T-helper 1 cell treated with Interleukin-12 subunit alpha and Interleukin-12 subunit beta and Interleukin-4 antibody, amounts not matched to agents 30 ng/mL and 1 ng/mL, for 36 hours (primary cell): ENCODE measurements around the gene NFIA. TPM values are rescaled to one million over a fixed set of nuclear protein-coding genes. Genes with fewer than 3 reads are reported as not detected.

Source experiments
- intact Hi-C: fragments of 100-400 bp; cut with micrococcal nuclease; formaldehyde crosslinking; loops from one replicate; pipeline ENCODE4 v1.15.1; 2024
- total RNA-seq: library from RNA; stranded (reverse); gene quantifications from 2 replicates; pipeline ENCODE4 v1.2.3, GENCODE V29; 2022

NFIA gene
- total RNA-seq, 1 donor from 2014 or later: 0.66 TPM

GRCh38 chr1:61175976-61176375 lies 93.6 kb downstream of the NFIA start:
- intact Hi-C loops: no loop called here

DNA sequence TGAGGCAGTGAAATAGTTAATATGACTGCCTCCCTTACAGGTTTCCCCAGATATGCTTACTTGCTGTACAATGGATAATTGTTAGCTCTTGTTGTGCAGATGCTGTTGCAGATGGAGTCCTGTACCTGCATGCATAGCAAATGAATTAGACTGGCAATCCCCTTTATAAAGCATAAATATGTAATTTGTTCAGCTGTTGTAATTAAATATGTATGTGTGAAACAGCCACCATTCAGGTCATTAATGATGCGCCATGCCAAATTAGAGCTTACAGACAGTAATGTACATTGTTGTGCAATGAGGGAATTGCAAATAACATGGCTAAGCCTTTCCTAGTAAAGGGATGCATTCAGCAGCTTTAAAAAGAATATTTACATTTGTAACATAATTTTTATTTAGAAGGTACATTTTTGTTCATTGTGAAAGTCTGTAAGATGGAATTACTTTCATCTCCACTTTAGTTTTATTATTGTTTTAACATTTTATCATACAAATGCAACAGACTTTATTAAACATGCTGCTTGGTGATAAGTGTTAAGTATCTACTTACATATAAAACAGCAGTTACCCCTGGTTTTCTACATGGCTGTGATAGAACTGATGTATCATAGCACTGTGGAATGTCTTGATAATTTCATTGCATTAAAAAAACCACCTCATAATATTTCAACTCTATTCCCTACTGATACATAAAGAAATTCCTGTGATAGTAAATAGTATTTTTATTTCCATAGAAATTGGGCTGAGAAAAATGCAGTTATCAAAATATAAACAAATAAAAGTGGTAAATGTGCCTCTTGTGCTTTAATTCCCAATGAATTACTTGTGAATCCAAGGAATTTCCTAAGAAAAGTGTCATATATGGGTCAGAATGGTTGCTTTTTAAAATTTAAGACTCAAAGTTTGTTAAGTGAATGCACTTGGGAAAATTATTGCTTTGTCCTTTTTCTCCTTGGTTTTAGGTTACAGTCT lies 99.0 kb downstream of the NFIA start:
- intact Hi-C loops: no loop called here

DNA sequence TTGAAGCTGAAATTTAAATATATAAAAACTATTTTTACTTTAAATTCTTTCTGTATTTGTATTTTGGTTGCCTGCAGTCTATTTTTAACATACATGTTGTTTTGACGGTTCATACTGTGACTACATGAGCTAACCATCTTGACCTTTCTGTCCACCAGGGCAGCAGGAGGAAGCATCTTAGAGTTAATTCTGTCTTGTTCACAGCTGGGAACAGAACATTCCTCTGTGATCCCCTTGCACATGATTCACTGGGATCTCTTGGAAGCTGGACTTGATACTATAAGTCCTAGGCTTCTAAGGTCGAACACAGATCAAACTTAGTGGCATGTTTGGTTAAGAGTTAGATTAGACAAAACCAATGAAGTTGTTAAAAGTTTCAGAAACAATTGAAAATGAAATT lies 99.7 kb downstream of the NFIA start:
- intact Hi-C loops: no loop called here

DNA sequence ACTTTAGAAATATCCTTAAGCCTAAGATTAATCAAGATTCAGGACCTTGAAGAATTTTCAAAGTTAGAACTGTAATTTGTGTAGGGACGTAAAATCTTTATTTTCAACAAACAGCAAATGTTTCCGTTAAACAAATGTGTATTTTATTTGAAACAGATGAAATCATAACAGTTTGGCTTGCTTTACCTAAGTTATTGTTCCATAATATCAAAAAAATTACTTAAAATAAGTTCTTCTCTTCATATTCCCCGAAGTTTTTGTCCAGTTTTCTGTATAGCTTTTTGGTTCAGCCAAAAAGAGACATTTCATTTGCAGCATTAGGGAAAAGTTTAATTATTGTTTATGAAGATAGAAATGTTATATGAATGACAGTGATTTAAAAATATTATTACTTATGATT lies 100.1 kb downstream of the NFIA start:
- intact Hi-C loops: no loop called here

DNA sequence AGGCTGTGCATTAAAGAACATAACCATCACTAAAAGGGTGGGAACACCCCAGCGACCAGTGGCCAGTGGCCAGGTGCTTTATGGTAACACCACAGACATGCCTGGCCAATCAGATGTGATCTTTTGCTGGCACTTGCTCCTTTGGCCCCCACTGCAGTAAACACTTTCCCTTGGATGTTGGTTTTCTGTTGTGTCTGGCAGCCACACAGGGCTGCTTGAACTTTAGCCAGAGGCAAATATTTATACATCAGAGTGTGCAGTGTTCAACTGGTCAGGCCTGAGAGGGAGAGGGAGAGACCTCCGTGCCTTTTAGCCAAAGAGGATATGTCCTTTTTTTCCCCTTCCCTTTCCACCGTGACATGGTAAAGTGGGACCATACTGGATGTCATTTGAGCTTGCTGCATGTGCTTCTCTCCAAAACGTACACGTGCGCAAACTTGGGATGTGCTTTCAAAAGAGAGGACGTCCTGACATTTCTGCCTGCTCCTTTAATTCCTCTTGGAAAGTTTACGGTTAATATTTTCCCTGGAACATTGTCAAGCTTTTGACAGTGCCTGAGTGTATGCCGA lies 101.2 kb downstream of the NFIA start:
- intact Hi-C loops: no loop called here

DNA sequence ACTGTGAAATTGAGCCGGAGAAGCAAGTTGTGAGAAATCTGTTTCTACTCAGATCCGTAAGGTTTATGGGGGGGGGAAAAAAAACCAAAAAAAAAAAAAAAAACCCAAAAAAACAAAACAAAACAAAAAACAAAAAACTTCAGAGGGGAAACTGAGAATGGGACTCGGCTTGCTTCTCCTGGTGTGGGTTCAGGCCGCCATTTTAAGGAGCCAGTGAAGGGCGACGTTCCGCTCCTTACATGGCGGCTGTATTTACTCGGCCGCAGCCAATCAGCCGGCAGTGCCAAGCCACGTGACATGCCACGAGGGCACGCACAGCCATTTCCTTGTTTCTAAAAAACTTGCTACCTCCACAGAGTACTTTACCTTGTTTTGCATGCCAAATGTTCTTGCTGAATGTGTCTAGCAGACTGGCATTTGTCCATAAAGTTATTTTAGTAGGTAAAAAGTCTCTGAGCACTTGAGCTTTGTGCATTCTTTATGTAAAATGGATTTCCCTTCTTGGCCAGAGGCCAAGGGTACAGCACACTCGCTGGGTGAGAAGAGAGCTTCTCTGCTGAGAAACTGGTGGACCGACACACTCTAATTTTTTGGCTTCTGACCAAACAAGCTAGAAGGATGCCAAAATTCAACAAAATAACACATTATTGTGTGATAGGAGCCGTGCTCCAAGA lies 101.8 kb downstream of the NFIA start:
- intact Hi-C loops: no loop called here

- intact Hi-C loops: no loop called here
These were observed 102.3 kb downstream of the NFIA start for GRCh38 chr1:61184714-61185106.

DNA sequence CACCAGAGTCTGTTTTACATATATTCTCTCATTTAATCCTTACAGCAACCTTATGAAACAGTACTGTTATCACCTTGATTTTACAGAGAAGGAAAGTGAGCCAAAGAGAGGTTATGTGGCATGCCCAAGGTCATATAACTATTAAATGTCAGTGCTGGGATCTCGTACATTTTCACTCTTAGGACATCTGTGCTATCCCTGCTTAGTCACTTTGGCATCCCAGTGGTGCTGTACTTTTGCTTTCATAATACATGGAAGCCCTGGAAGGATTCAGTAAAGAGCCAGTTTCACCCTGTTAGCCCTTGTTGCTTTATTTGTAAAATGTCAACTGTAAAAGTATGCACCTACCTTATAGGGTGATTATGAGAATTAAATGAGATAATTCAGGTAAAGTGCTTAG lies 104.4 kb downstream of the NFIA start:
- intact Hi-C loops: no loop called here

- intact Hi-C loops: no loop called here
These were observed 105.2 kb downstream of the NFIA start for GRCh38 chr1:61187352-61188086.

- intact Hi-C loops: loop anchor here (10.0 kb wide), 1 partner anchor 665 kb away; no protein-coding TSS in a partner anchor
These were observed 107.8 kb downstream of the NFIA start for GRCh38 chr1:61190153-61190552.

DNA sequence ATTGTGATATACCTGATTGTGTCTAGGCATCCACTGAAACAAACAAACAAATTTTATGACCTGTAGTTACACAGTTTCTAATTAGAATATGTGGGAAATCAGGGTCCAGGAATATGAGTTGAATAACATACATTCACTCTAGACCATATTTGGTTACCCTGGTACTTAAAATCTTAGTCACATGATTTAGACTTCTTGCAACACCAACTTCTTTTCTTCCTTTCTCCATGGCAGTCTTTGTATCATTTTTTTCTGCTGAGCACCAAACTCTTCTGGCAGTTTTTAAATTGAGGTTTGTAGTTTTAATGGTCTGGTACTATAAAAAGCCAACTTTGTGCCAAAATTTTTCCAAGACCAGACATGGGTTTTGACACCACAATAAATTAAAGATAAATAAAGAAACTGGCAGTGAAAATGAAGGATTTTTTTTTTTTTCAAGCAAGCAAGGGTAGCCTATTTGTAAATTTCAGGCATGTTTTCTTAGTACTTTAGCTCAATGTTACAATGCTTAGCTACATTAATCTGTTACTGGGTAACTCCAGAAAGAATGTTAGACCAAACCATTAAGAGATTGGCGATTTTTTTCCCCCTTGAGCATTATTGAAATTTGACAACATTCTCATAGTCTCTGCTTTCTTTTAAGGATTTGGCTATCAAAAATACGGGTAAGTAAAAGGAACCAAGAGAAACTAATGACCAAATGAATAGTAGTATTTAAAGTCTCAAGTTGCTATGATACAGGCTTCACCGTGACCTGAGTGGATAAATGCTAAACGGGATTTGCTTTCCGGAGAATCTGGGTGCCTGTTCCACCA lies 108.5 kb downstream of the NFIA start:
- intact Hi-C loops: loop anchor here (10.0 kb wide), 1 partner anchor 664 kb away; no protein-coding TSS in a partner anchor

DNA sequence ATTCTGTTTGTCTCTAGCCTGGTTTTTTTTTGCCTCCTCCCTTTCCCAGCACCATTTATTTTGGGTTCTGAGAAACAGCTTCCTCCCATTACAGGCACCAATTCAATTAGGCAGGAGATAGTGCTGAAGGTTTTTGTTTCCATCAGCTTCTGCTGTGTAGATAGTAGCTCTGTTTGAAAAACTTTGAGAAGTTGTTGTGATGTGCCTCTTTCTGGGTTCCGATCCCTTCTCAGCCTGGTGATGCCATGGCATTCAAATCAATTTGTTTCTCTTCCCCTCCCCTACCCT lies 109.0 kb downstream of the NFIA start:
- intact Hi-C loops: loop anchor here (10.0 kb wide), 1 partner anchor 663 kb away; no protein-coding TSS in a partner anchor

- intact Hi-C loops: loop anchor here (10.0 kb wide), 1 partner anchor 662 kb away; no protein-coding TSS in a partner anchor
These were observed 110.4 kb downstream of the NFIA start for GRCh38 chr1:61192663-61193330.

DNA sequence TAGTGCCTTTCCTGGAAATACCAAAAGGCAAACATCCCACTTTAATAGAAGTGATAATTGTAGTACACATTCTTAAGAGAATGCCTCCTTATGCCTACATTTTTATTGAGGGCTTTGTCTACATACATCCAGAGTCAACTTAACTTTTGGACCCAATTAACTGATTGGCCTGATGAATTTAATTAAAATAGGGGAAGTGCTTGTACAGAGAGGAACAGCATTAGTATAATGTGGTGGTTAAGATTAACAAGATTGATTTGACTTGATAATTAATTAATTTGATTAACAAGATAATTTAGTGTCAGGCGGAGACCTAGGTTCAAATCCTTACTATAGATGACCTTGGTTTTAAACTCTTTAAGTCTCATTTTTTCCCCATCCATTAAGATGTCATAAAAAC lies 111.4 kb downstream of the NFIA start:
- intact Hi-C loops: loop anchor here (10.0 kb wide), 1 partner anchor 661 kb away; no protein-coding TSS in a partner anchor

- intact Hi-C loops: loop anchor here (10.0 kb wide), 1 partner anchor 656 kb away; no protein-coding TSS in a partner anchor
These were observed 116.2 kb downstream of the NFIA start for GRCh38 chr1:61198554-61198953.

DNA sequence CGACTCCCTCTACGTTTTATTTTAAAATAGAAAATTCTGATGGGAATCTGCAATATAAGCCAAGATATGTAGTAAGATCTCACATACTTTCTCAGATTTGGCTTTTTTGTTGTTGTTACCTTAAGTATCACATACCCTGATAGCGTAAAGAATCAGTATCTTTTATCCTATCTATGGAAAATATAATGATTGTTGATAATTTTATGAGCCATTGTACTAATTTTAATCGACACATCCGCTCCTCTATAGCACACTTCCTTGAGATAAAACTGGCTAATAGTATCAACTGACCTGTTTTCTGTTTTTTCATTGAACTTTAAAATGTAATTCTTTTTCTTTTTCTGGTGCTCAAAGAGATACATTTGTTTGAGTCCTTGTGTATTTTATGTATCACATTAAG lies 118.7 kb downstream of the NFIA start:
- intact Hi-C loops: no loop called here

- intact Hi-C loops: no loop called here
These were observed 120.7 kb downstream of the NFIA start for GRCh38 chr1:61202854-61203598.

DNA sequence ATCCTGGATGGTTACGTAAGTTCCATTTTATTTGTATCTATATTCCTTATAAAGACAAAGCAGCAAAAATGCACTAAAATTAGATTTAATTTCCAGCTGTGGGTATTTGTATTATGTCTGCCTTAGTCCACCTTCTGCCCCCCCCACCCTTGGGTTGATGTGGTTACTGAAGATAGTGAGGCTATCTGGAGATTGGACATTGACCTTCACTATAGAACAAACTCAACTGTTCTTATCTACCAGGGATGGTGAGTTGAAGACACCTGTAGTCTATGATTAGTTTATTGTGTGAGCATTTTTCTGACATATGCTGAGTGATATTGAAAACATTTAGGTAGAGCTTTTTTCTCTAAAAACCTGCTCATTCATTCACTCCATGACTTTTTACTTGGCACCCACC lies 122.2 kb downstream of the NFIA start:
- intact Hi-C loops: no loop called here

GRCh38 chr1:61207416-61207815 lies 125.1 kb downstream of the NFIA start:
- intact Hi-C loops: no loop called here
